PC-9 (cell line): Measurements from ENCODE around the gene OR1D5.

ENCODE experiments used
- EZH2 ChIP-seq: fragments of 200-600 bp; sonication (generic); IDR thresholded peaks from 2 replicates; pipeline ENCODE4 v1.8.0; 2017; ENCODE audit warnings: antibody characterized with exemption, low read depth
- TF ChIP-seq, protein P1 (sequence below): fragments of 200-600 bp; sonication (generic); conservative IDR thresholded peaks from 2 replicates; pipeline ENCODE4 v1.6.1; 2017; ENCODE audit warnings: mixed run types, antibody characterized with exemption, mild to moderate bottlenecking, moderate library complexity

DNA sequence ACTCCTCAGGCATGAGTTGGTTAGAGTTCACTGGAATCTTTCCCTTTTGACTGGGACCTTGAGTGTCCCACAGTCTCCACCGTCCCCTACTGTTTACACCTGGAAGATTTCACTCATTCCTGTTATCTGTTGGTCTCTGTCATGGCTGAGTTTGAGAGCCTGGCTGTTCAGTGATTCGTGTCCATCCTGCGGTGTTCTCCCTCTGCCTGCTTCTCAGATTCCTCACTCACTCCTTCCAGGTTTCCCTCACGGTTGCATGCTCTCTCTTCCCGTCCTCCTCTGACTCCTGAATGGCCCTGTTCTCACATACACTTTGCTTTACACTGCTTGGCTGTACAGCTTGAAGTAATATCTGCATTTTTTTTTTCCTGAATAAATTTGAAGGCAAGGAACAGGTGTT is 24.5 kb downstream of the OR1D5 start:
- TF ChIP-seq, protein P1, sequence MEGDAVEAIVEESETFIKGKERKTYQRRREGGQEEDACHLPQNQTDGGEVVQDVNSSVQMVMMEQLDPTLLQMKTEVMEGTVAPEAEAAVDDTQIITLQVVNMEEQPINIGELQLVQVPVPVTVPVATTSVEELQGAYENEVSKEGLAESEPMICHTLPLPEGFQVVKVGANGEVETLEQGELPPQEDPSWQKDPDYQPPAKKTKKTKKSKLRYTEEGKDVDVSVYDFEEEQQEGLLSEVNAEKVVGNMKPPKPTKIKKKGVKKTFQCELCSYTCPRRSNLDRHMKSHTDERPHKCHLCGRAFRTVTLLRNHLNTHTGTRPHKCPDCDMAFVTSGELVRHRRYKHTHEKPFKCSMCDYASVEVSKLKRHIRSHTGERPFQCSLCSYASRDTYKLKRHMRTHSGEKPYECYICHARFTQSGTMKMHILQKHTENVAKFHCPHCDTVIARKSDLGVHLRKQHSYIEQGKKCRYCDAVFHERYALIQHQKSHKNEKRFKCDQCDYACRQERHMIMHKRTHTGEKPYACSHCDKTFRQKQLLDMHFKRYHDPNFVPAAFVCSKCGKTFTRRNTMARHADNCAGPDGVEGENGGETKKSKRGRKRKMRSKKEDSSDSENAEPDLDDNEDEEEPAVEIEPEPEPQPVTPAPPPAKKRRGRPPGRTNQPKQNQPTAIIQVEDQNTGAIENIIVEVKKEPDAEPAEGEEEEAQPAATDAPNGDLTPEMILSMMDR: no peak
- TF ChIP-seq EZH2: no peak
